Measurements from ENCODE around the gene NT5C3A. TPM values are rescaled to one million over a fixed set of nuclear protein-coding genes. Genes with fewer than 3 reads are reported as not detected.

NT5C3A gene
- 100 to 1,000 TPM in 1 of 3 donors, 10 to 100 TPM in 2; 62.1 to 107 (median 93.8) TPM for total RNA-seq
- long read RNA-seq, donor 1, transcript NT5C3A-204 (10 exons, 1,759 nt), result minor isoform, 6 of 33 reads
- long read RNA-seq, donor 1, transcript NT5C3A-215 (10 exons, 1,542 nt), result major isoform, 12 of 33 reads
- long read RNA-seq, donor 1, partial matches to known transcripts, result 3 of 33 reads
- long read RNA-seq, donor 1, other reads (novel, unspliced or antisense), result 7 of 33 reads
- long read RNA-seq, donor 2, transcript NT5C3A-205 (11 exons, 1,311 nt), result minor isoform, 9 of 114 reads
- long read RNA-seq, donor 2, transcript NT5C3A-202 (11 exons, 1,909 nt), result minor isoform, 11 of 114 reads
- long read RNA-seq, donor 2, transcript NT5C3A-215 (10 exons, 1,542 nt), result major isoform, 48 of 114 reads
- long read RNA-seq, donor 2, transcript NT5C3A-201 (9 exons, 1,704 nt), result minor isoform, 15 of 114 reads
- long read RNA-seq, donor 2, partial matches to known transcripts, result 6 of 114 reads
- long read RNA-seq, donor 2, other reads (novel, unspliced or antisense), result 16 of 114 reads

- TF ChIP-seq CTCF (IDR thresholded peaks at IDR 0.05), result no peak
- Histone ChIP-seq H3K9me3 (peaks cover 4% of the 10 kb centered on the region), H3K36me3 (ENCODE audit: low read depth) (no peaks in the 10 kb centered on the region), H3K4me3 (peak within 1 kb of the TSS; percentile 92), H3K4me1 (ENCODE audit: low read depth) (peaks cover 15% of the 10 kb centered on the region)
- DNase-seq (peak in 1 of 3 donors; percentile 57), ATAC-seq (peak; percentile 47)
- intact Hi-C loops (cut with DNase I, micrococcal nuclease), result no loop called here
These were observed at the start of gene NT5C3A for GRCh38 chr7:33062023-33062781. TSS of gene NT5C3A (minus strand) at chr7:33062776. CDS start at chr7:33062705, 71 bp downstream.

- no peaks in the 10 kb centered on the region for H3K9me3 ChIP-seq
- H3K36me3 ChIP-seq (ENCODE audit: low read depth), result no peaks in the 10 kb centered on the region
- H3K4me3 ChIP-seq, result no peak overlapping the region
- intact Hi-C loops (cut with DNase I, micrococcal nuclease), result no loop called here
- DNase-seq, result no peak
- TF ChIP-seq CTCF (IDR thresholded peaks at IDR 0.05), result no peak
- peaks cover 14% of the 10 kb centered on the region for H3K4me1 ChIP-seq (ENCODE audit: low read depth)
- no peak for ATAC-seq
These were observed 49.0 kb upstream of the NT5C3A start for GRCh38 chr7:33111614-33112013.

- ATAC-seq, result no peak
- intact Hi-C loops (cut with DNase I, micrococcal nuclease), result no loop called here
- Histone ChIP-seq H3K4me1 (ENCODE audit: low read depth) (peaks cover 24% of the 10 kb centered on the region), H3K36me3 (ENCODE audit: low read depth) (no peaks in the 10 kb centered on the region), H3K9me3 (no peaks in the 10 kb centered on the region), H3K4me3 (peak overlapping the region; percentile 90)
- no peak for DNase-seq
- TF ChIP-seq CTCF (IDR thresholded peaks at IDR 0.05), result no peak
These were observed 47.2 kb upstream of the NT5C3A start for GRCh38 chr7:33109758-33110238.

- Histone ChIP-seq H3K4me1 (ENCODE audit: low read depth) (peaks cover 24% of the 10 kb centered on the region), H3K9me3 (no peaks in the 10 kb centered on the region), H3K4me3 (peak within 1 kb of the TSS; percentile 90), H3K36me3 (ENCODE audit: low read depth) (no peaks in the 10 kb centered on the region)
- intact Hi-C loops (cut with DNase I, micrococcal nuclease), result no loop called here
- peak; percentile 95 for ATAC-seq
- TF ChIP-seq CTCF (IDR thresholded peaks at IDR 0.05), result peak; percentile 58
- peak; percentile 66 to 83 (median 81) for DNase-seq
These were observed 46.6 kb upstream of the NT5C3A start, which contains the start of gene RP9 for GRCh38 chr7:33109005-33109757. TSS of gene RP9 (minus strand) at chr7:33109404. CDS start at chr7:33109372, 32 bp downstream.

- ATAC-seq, result peak; percentile 50
- DNase-seq, result peak; percentile 16 to 50 (median 28)
- Histone ChIP-seq H3K4me3 (peak overlapping the region; percentile 90), H3K9me3 (no peaks in the 10 kb centered on the region), H3K4me1 (ENCODE audit: low read depth) (peaks cover 24% of the 10 kb centered on the region), H3K36me3 (ENCODE audit: low read depth) (no peaks in the 10 kb centered on the region)
- intact Hi-C loops (cut with DNase I, micrococcal nuclease), result no loop called here
- no peak for TF ChIP-seq CTCF (IDR thresholded peaks at IDR 0.05)
These were observed 46.0 kb upstream of the NT5C3A start for GRCh38 chr7:33108554-33109004.
